Subcutaneous adipose tissue (tissue), 4 donors: ENCODE measurements around the gene PIGV. TPM values are rescaled to one million over a fixed set of nuclear protein-coding genes. Genes with fewer than 3 reads are reported as not detected.

Source experiments
- CTCF ChIP-seq: fragments of 450-650 bp; IDR thresholded peaks from one replicate; pipeline ENCODE4 v1.5.1; 2016; ENCODE audit warnings: low read depth, mild to moderate bottlenecking, control low read depth, antibody characterized with exemption, moderate library complexity
- total RNA-seq, 4 donors: library from RNA; depleted of rRNA; stranded (reverse); fragments of >200 nt; gene quantifications; one replicate each; pipeline ENCODE4 v1.1.0, GENCODE V29; 2016

PIGV gene
- total RNA-seq, 4 donors from 2014 or later, result 8.3 to 24.7 (median 19.2) TPM

DNA sequence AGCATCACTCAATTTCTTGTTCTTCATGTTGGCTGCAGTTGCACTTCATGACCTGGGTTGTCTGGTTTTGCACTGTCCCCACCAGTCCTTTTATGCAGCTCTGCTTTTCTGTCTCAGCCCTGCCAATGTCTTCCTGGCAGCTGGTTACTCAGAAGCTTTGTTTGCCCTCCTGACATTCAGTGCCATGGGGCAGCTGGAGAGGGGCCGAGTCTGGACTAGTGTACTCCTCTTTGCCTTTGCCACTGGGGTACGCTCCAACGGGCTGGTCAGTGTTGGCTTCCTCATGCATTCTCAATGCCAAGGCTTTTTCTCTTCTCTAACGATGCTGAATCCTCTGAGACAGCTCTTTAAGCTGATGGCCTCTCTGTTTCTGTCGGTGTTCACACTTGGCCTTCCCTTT, 6.6 kb downstream of the PIGV start:
- no peak for TF ChIP-seq CTCF

- no peak for TF ChIP-seq CTCF
Observed at GRCh38 chr1:26797627-26798026, 9.9 kb downstream of the PIGV start.

- TF ChIP-seq CTCF, result no peak
Observed at GRCh38 chr1:26799479-26800142, 11.9 kb downstream of the PIGV start.

GRCh38 chr1:26811057-26811456, 23.3 kb downstream of the PIGV start:
- TF ChIP-seq CTCF, result no peak

- TF ChIP-seq CTCF, result no peak
Observed at GRCh38 chr1:26811708-26812107, 24.0 kb downstream of the PIGV start.

DNA sequence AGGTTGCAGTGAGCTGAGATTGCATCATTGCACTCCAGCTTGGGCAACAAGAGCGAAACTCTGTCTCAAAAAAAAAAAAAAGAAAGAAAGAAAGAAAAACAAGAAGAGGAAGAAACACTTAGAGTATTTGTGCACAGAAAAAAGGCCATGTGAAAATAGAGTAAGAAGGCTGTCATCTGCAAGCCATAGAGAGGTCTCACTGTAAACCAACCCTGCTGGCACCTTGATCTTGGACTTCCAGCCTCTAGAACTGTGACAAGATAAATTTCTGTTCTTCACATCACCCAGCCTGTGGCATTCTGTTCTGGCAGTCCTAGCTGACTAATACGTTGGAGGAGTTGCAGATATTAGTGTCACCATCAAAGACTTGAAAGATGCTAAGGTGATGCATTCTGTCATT, 26.6 kb downstream of the PIGV start:
- no peak for TF ChIP-seq CTCF

DNA sequence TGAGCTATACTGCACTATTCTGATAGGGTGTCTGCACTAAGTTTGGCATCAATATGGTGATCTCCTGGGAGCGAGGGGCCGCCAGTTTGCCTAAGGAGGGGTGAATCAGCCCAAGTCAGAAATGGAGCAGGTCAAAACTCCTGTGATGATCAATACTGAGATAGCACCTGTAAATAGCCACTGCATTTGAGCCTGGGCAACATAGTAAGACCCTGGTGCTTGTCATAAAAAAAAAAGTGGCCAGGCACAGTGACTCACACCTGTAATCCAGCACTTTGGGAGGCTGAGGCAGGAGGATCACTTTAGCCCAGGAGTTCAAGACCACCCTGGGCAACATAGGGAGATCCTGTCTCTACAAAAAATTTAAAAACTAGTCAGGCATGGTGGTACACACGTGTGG, 27.1 kb downstream of the PIGV start:
- no peak for TF ChIP-seq CTCF
